ENCODE data around the gene NRTN. TPM values are rescaled to one million over a fixed set of nuclear protein-coding genes. Genes with fewer than 3 reads are reported as not detected.
"Not testable (repeated sequence)": the region's sequence is repeated elsewhere in the genome, so short reads cannot be mapped to it uniquely, and the experiment has no call there.

The NRTN gene
- polyA plus RNA-seq, 1 donor = 2.6 TPM

DNA sequence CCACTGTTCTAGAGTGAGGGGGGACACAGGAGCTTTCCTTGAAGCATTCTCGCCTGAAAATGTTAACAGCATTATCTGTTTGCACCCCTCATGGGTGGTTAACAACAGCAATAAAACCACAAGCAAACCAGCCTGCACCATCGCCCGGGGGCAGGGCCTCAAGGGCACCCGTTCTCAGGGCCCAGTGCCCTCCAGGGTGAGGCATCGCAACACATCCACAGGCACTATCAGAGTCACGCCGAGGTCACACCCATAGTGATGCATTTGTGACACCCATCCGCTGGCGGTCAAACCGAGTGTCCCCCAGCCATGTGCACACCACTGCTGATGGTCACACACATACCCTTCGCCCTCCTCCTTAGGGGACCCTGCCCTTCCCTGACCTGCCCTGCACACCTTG, 60.9 kb downstream of the NRTN start:
- DNase-seq = no peak

DNA sequence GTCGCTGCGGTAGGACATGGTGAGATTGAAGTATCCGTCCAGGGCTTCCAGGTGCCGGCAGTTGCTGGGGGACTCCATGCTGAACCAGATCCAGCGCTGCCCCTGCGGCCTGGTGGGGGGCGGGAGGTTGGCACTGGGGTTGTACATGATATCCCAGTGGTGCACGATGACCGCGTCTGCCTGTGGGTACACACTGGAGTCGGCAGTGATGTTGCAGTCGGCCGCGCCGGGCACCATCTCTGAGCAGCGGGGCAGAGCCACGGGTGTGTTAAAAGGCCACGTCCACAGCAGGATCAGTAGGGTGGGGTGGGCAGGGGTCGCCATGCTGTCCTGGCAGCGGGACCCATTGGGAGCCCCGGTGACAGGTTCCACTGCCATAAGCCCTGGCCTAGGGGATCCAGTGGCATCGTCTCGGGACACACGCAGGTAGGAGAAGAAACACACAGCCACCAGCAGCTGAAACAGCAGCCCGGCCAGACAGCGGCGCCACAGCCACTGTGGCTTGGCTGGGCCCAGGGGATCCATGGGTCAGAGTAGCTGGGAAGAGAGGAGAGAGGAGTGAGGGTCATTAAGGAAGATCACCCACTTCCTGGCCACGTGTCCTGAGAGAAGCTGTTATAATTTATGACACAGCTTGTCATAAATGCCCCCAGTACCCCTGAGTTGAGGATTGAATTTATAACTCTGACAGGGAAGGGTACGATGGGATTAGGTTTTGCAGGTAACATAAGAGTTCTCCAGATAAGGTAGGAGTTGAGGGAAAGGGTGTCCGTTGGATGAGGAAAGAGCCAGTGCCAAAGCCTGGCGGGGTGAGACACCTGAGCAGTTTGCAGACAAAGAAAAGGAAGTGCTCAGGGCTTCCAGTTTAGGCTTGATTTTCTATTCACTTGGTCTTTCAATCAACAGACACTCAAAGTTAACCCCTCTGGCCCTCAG, 62.6 kb downstream of the NRTN start:
- DNase-seq = no peak

DNA sequence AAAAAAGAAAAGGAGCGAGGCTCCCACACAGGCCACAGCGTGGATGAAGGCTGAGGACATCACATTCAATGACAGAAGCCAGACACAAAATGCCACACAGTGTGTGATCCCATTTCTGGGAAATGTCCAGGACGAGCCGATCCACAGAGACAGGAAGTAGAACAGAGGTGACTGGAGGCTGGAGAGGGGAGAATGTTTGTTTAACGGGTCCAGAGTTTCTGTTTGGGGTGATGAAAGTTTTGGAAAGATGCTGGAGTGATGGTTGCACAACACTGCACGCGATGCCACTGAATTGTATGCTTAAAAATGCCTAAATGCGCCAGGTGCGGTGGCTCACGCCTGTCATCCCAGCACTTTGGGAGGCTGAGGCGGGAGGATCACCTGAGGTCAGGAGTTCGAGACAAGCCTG, 66.1 kb downstream of the NRTN start:
- DNase-seq = no peak

DNA sequence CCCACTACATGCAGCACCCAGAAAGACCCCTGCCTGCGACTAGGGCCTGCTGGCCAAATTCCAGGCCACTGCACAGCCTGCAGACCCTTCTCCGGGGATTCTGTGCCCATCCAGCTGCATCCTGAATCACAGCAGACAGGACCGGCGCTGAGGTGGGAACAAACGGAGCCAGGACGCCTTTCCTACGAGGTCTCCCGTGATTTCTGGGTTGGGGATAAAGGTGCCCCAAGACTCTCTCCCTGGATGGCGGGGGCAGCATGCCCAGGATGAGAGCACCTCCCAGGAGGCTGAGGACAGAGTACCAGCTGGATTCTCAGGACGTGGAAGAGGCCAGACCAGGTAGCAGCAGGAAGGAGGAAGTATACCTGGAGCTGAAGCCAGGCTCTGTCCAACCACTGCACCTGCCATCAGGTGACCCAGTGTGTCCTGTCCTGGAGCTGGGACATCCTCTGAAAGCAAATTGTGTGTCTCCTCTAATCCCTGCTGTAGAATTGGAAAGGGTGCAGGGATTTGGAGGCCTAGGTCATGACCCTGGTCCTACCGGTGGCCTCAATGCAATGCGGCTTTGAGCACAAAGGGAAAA, 68.8 kb downstream of the NRTN start:
- no peak for DNase-seq

DNA sequence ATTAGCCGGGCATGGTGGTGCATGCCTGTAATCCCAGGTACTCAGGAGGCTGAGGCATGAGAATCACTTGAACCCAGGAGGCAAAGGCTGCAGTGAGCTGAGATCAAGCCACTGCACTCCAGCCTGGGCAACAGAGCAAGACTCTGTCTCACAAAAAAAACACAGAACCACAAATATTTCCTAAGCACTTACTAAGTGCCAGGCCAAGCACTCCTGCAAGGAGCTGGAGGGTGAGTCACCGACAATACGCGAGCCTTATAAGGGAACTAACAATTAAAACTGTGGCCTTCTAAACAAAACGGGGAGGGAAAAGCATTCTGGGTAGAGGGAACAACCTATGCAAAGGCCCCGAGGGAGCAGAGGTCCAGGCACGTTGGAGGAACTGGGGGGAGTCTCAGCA, 69.6 kb downstream of the NRTN start:
- not testable (repeated sequence) for DNase-seq

DNA sequence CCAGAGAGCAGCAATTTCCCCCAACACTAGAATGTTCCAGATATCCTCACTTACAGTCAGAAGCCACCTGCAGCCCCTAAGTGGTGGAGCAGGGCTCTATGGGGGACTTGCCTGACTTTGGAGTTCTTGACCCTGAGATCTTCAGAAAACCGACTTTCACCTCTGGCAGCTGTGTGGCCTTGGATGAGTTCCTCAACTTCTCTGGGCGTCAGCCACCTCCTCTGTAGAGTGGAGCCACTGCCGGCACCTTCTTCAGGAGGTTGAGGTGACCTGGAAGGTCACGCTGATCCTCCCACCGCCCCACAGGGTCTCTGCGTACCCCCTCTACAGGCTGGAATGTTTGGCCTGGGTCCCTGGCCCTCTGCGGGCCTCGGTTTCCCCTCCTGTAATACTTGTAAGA, 72.6 kb downstream of the NRTN start:
- DNase-seq = no peak

DNA sequence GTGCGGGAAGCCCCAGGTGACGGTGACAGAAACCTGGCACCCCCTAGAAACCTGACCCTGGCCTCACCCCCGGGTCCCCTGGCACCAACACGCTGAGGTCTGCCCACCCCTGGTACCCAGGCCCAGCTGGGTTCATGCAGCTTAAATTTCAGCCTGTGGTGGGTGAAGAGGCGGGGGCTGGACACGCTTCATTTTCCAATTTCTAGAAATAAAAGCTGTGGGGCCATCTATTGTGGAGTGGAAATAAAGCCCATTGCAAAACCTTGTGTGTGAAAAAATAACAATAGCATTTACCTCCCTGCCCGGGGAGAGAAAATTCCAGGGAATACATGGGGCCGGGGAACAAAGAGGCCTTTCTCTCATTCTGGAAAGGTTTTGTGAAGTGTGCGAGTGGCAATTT, 73.0 kb downstream of the NRTN start:
- no peak for DNase-seq

Other genes starting within 250 kb of the NRTN start
- gene TINCR, start 237.1 kb upstream of the NRTN start, polyA plus RNA-seq (ENCODE audit: insufficient read length) = 0.63 TPM
- gene SAFB2, start 182.3 kb upstream of the NRTN start, polyA plus RNA-seq (ENCODE audit: insufficient read length) = 118 TPM
- gene SAFB, start 182.0 kb upstream of the NRTN start, polyA plus RNA-seq (ENCODE audit: insufficient read length) = 192 TPM
- gene MICOS13, start 124.6 kb upstream of the NRTN start, polyA plus RNA-seq (ENCODE audit: insufficient read length) = 28.9 TPM
- gene HSD11B1L, start 124.0 kb upstream of the NRTN start, polyA plus RNA-seq (ENCODE audit: insufficient read length) = 8.9 TPM
- 513 TPM for gene RPL36, start 114.8 kb upstream of the NRTN start, polyA plus RNA-seq (ENCODE audit: insufficient read length)
- gene LONP1, start 84.9 kb upstream of the NRTN start, polyA plus RNA-seq (ENCODE audit: insufficient read length) = 50.7 TPM
- not detected for gene CATSPERD, start 84.4 kb upstream of the NRTN start, polyA plus RNA-seq (ENCODE audit: insufficient read length)
- gene PRR22, start 20.3 kb upstream of the NRTN start, polyA plus RNA-seq (ENCODE audit: insufficient read length) = 2.8 TPM
- 26.2 TPM for gene DUS3L, start 13.9 kb upstream of the NRTN start, polyA plus RNA-seq (ENCODE audit: insufficient read length)
- 13.4 TPM for gene FUT6, start 34.6 kb downstream of the NRTN start, polyA plus RNA-seq (ENCODE audit: insufficient read length)
- 1.2 TPM for gene FUT3, start 46.4 kb downstream of the NRTN start, polyA plus RNA-seq (ENCODE audit: insufficient read length)
- not detected for gene FUT5, start 65.5 kb downstream of the NRTN start, polyA plus RNA-seq (ENCODE audit: insufficient read length)
- 120 TPM for gene NDUFA11, start 98.7 kb downstream of the NRTN start, polyA plus RNA-seq (ENCODE audit: insufficient read length)
- 8.7 TPM for gene VMAC, start 99.8 kb downstream of the NRTN start, polyA plus RNA-seq (ENCODE audit: insufficient read length)
- gene CAPS, start 109.2 kb downstream of the NRTN start, polyA plus RNA-seq (ENCODE audit: insufficient read length) = 21.8 TPM
- 72.2 TPM for gene RANBP3, start 173.1 kb downstream of the NRTN start, polyA plus RNA-seq (ENCODE audit: insufficient read length)